ENCODE data around the gene EPB41L3.
A peak's percentile ranks its signal among the peaks of the same experiment; 100 is the strongest.
"Not testable (repeated sequence)": the region's sequence is repeated elsewhere in the genome, so short reads cannot be mapped to it uniquely, and the experiment has no call there.

Gene EPB41L3

GRCh38 chr18:5490753-5491480 lies 52.9 kb downstream of the EPB41L3 start:
- no peak for DNase-seq

- DNase-seq, result no peak
Observed at GRCh38 chr18:5488844-5489243, 55.0 kb downstream of the EPB41L3 start.

- not testable (repeated sequence) for DNase-seq
Observed at GRCh38 chr18:5488044-5488443, 55.8 kb downstream of the EPB41L3 start.

- no peak for DNase-seq
Observed at GRCh38 chr18:5484526-5484925, 59.3 kb downstream of the EPB41L3 start.

- DNase-seq, result no peak
Observed at GRCh38 chr18:5481621-5482020, 62.2 kb downstream of the EPB41L3 start.

GRCh38 chr18:5478261-5478660 lies 65.5 kb downstream of the EPB41L3 start:
- no peak for DNase-seq

- DNase-seq, result no peak
Observed at GRCh38 chr18:5476961-5477800, 66.6 kb downstream of the EPB41L3 start.

- DNase-seq, result no peak
Observed at GRCh38 chr18:5475267-5475666, 68.5 kb downstream of the EPB41L3 start.

GRCh38 chr18:5469340-5469739 lies 74.5 kb downstream of the EPB41L3 start:
- no peak for DNase-seq

GRCh38 chr18:5468394-5468793 lies 75.4 kb downstream of the EPB41L3 start:
- DNase-seq, result no peak

- DNase-seq, result no peak
Observed at GRCh38 chr18:5467671-5468070, 76.1 kb downstream of the EPB41L3 start.

GRCh38 chr18:5466256-5466655 lies 77.5 kb downstream of the EPB41L3 start:
- no peak for DNase-seq

GRCh38 chr18:5464251-5464650 lies 79.5 kb downstream of the EPB41L3 start:
- no peak for DNase-seq

- no peak for DNase-seq
Observed at GRCh38 chr18:5463831-5464230, 80.0 kb downstream of the EPB41L3 start.

GRCh38 chr18:5463390-5463789 lies 80.4 kb downstream of the EPB41L3 start:
- DNase-seq, result no peak

GRCh38 chr18:5462227-5462626 lies 81.6 kb downstream of the EPB41L3 start:
- DNase-seq, result no peak

- DNase-seq, result no peak
Observed at GRCh38 chr18:5461041-5461440, 82.8 kb downstream of the EPB41L3 start.

GRCh38 chr18:5457462-5457957 lies 86.3 kb downstream of the EPB41L3 start:
- no peak for DNase-seq

- DNase-seq, result peak; percentile 22 to 46
Observed at GRCh38 chr18:5456577-5457461, 87.0 kb downstream of the EPB41L3 start.

GRCh38 chr18:5455674-5456073 lies 88.1 kb downstream of the EPB41L3 start:
- DNase-seq, result peak in 1 of 2 experiments; percentile 20

GRCh38 chr18:5452943-5453443 lies 90.8 kb downstream of the EPB41L3 start:
- DNase-seq, result no peak

- DNase-seq, result no peak
Observed at GRCh38 chr18:5451871-5452270, 91.9 kb downstream of the EPB41L3 start.

GRCh38 chr18:5451150-5451549 lies 92.6 kb downstream of the EPB41L3 start:
- no peak for DNase-seq
